H1 (cell line): ENCODE data around the gene SBNO2. TPM values are rescaled to one million over a fixed set of nuclear protein-coding genes. Genes with fewer than 3 reads are reported as not detected.

Experiments used
- CTCF ChIA-PET: fragments of 300-600 bp; sonication (Branson Sonifier 250); formaldehyde crosslinking; loops from one replicate; lab custom pipeline; 2021; ENCODE audit not compliant: partially characterized antibody; lab: Charles Lee
- POLR2A ChIA-PET: fragments of 300-600 bp; sonication (Branson Sonifier 250); formaldehyde crosslinking; loops from one replicate; lab custom pipeline; 2021; ENCODE audit warnings: inconsistent platforms; ENCODE audit not compliant: partially characterized antibody; lab: Charles Lee
- DNase-seq, 2 experiments: peaks; one replicate each; pipeline versions ENCODE4 v3.0.0 to v3.0.0-alpha.2; 2010 to 2022; ENCODE audit warnings: low spot score in 2 of 2, low read depth in 1 of 2, mixed read lengths in 1 of 2
- FAIRE-seq: peaks from 2 replicates; lab custom pipeline; 2011; peaks lifted over from hg19 to GRCh38; lab: Jason Lieb, UNC
- H2AFZ ChIP-seq: 2 replicates; pipeline ENCODE4 v1.8.1; 2012; ENCODE audit warnings: low read length, inconsistent platforms
- H2AK5ac ChIP-seq: 2 replicates; pipeline ENCODE4 v1.6.1; 2013; ENCODE audit warnings: low read depth, low read length
- H2BK120ac ChIP-seq: replicated peaks from 2 replicates; pipeline ENCODE3; 2013; ENCODE audit warnings: low read depth, low read length, inconsistent platforms
- H2BK12ac ChIP-seq: 2 replicates; pipeline ENCODE4 v1.6.1; 2013; ENCODE audit warnings: low read depth, low read length
- H2BK15ac ChIP-seq: 2 replicates; pipeline ENCODE4 v1.6.1; 2013; ENCODE audit warnings: low read length
- H2BK20ac ChIP-seq: 2 replicates; pipeline ENCODE4 v1.6.1; 2013; ENCODE audit warnings: low read length
- H2BK5ac ChIP-seq: 2 replicates; pipeline ENCODE4 v1.6.1; 2013; ENCODE audit warnings: low read depth, low read length
- H3K14ac ChIP-seq: 2 replicates; pipeline ENCODE4 v1.6.1; 2013; ENCODE audit warnings: inconsistent platforms; ENCODE audit not compliant: insufficient read length
- H3K18ac ChIP-seq: 2 replicates; pipeline ENCODE4 v1.6.1; 2013; ENCODE audit warnings: low read length; ENCODE audit errors: extremely low read depth
- H3K23ac ChIP-seq: 2 replicates; pipeline ENCODE4 v1.6.1; 2013; ENCODE audit warnings: inconsistent platforms; ENCODE audit not compliant: insufficient read length
- H3K23me2 ChIP-seq: 2 replicates; pipeline ENCODE4 v1.6.1; 2013; ENCODE audit warnings: low read depth, low read length
- H3K27ac ChIP-seq: 2 replicates; pipeline ENCODE4 v1.6.1; 2011; ENCODE audit warnings: low read depth, low read length, inconsistent platforms
- H3K27me3 ChIP-seq, 4 experiments: replicated peaks in 1 of 4; 1 replicate in 1 of 4; 2 replicates in 3 of 4; pipeline versions ENCODE4 v1.6.1 to v1.8.1; 2011 to 2013; ENCODE audit warnings: low read length in 3 of 4, mild to moderate bottlenecking in 3 of 4, inconsistent platforms in 2 of 4, mixed read lengths in 2 of 4, moderate library complexity in 1 of 4; ENCODE audit not compliant: control insufficient read depth in 3 of 4, insufficient read depth in 3 of 4; ENCODE audit errors: extremely low read depth in 1 of 4
- H3K36me3 ChIP-seq, 4 experiments: 2 replicates each; pipeline versions ENCODE4 v1.6.1 to v1.8.1; 2011 to 2013; ENCODE audit warnings: mild to moderate bottlenecking in 4 of 4, low read length in 3 of 4, moderate library complexity in 2 of 4, control low read depth in 1 of 4, inconsistent platforms in 1 of 4; ENCODE audit not compliant: insufficient read depth in 4 of 4, control insufficient read depth in 2 of 4
- H3K4ac ChIP-seq: replicated peaks from 2 replicates; pipeline ENCODE3; 2013; ENCODE audit warnings: low read length, low read depth, mixed read lengths, inconsistent platforms; ENCODE audit not compliant: insufficient read length
- H3K4me1 ChIP-seq, 4 experiments: replicated peaks in 1 of 4; 1 replicate in 1 of 4; 2 replicates in 3 of 4; pipeline versions ENCODE4 v1.6.1 to v1.8.1; 2011 to 2013; ENCODE audit warnings: low read length in 3 of 4, inconsistent platforms in 2 of 4, mixed read lengths in 1 of 4; ENCODE audit not compliant: insufficient read depth in 4 of 4, control insufficient read depth in 3 of 4
- H3K4me2 ChIP-seq, 2 experiments: 2 replicates each; pipeline versions ENCODE4 v1.6.1 to v1.8.1; 2011 to 2013; ENCODE audit warnings: low read depth in 2 of 2, low read length in 2 of 2, control low read depth in 1 of 2, inconsistent platforms in 1 of 2, mild to moderate bottlenecking in 1 of 2; ENCODE audit not compliant: insufficient read depth in 1 of 2
- H3K4me3 ChIP-seq, 4 experiments: fragments of 200-600, 300-600 bp in 1 of 4; sonication (generic), shearing (Covaris generic), sonication (Bioruptor Twin) in 1 of 4; 2 replicates each; pipeline versions ENCODE4 v1.5.1 to v1.8.1; 2011 to 2016; ENCODE audit warnings: low read length in 4 of 4, low read depth in 3 of 4, control low read depth in 2 of 4, inconsistent platforms in 2 of 4, mild to moderate bottlenecking in 2 of 4, mixed read lengths in 1 of 4, moderate library complexity in 1 of 4; ENCODE audit not compliant: insufficient read depth in 2 of 4; ENCODE audit errors: extremely low read depth in 1 of 4
- H3K56ac ChIP-seq: replicated peaks from 2 replicates; pipeline ENCODE3; 2013; ENCODE audit warnings: low read depth, mild to moderate bottlenecking, mixed read lengths, low read length, inconsistent platforms; ENCODE audit not compliant: insufficient read length
- H3K79me1 ChIP-seq: 2 replicates; pipeline ENCODE4 v1.6.1; 2013; ENCODE audit warnings: low read depth, low read length, control low read depth
- H3K79me2 ChIP-seq, 2 experiments: 2 replicates each; pipeline versions ENCODE4 v1.6.1 to v1.8.1; 2012 to 2013; ENCODE audit warnings: low read length in 2 of 2, mild to moderate bottlenecking in 2 of 2, inconsistent platforms in 1 of 2; ENCODE audit not compliant: insufficient read depth in 2 of 2, control insufficient read depth in 1 of 2
- H3K9ac ChIP-seq, 4 experiments: replicated peaks in 1 of 4; 1 replicate in 1 of 4; 2 replicates in 3 of 4; pipeline versions ENCODE4 v1.6.1 to v1.8.1; 2011 to 2013; ENCODE audit warnings: low read depth in 3 of 4, low read length in 3 of 4, control low read depth in 2 of 4, mild to moderate bottlenecking in 2 of 4, moderate library complexity in 2 of 4, inconsistent platforms in 1 of 4; ENCODE audit errors: extremely low read depth in 1 of 4
- H3K9me3 ChIP-seq, 2 experiments: 2 replicates each; pipeline versions ENCODE4 v1.6.1 to v1.8.1; 2012 to 2013; ENCODE audit warnings: mild to moderate bottlenecking in 2 of 2, moderate library complexity in 2 of 2, control low read depth in 1 of 2, inconsistent platforms in 1 of 2, low read depth in 1 of 2, low read length in 1 of 2, mixed read lengths in 1 of 2; ENCODE audit not compliant: insufficient read depth in 2 of 2
- H4K20me1 ChIP-seq, 2 experiments: replicated peaks in 1 of 2; 2 replicates each; pipeline versions ENCODE3 to v1.8.1; 2011 to 2013; ENCODE audit warnings: inconsistent platforms in 2 of 2, low read length in 2 of 2, mild to moderate bottlenecking in 1 of 2; ENCODE audit not compliant: insufficient read depth in 2 of 2, control insufficient read depth in 1 of 2
- H4K5ac ChIP-seq: 2 replicates; pipeline ENCODE4 v1.6.1; 2013; ENCODE audit warnings: low read length, low read depth, mixed read lengths, inconsistent platforms; ENCODE audit not compliant: insufficient read length
- H4K8ac ChIP-seq: 2 replicates; pipeline ENCODE4 v1.8.0; 2013; ENCODE audit warnings: mild to moderate bottlenecking, moderate library complexity, low read length, inconsistent platforms; ENCODE audit not compliant: insufficient read depth; ENCODE audit errors: extremely low read depth
- H4K91ac ChIP-seq: replicated peaks from 2 replicates; pipeline ENCODE3; 2013; ENCODE audit warnings: low read length, mixed read lengths, inconsistent platforms; ENCODE audit not compliant: insufficient read length
- CREB1 ChIP-seq: IDR thresholded peaks from 2 replicates; pipeline ENCODE4 v1.6.1; 2012; ENCODE audit warnings: inconsistent platforms
- CTBP2 ChIP-seq: IDR thresholded peaks from 2 replicates; pipeline ENCODE4 v1.7.0; 2011; ENCODE audit warnings: borderline replicate concordance, mild to moderate bottlenecking, moderate library complexity, mixed read lengths, low read length; ENCODE audit not compliant: insufficient read depth, insufficient read length
- POLR2AphosphoS5 ChIP-seq: IDR thresholded peaks from 2 replicates; pipeline ENCODE4 v1.6.1; 2011; ENCODE audit warnings: low read depth, low read length
- RXRA ChIP-seq: IDR thresholded peaks from 2 replicates; pipeline ENCODE4 v1.6.1; 2011; ENCODE audit warnings: low read depth, mild to moderate bottlenecking, low read length, moderate library complexity; ENCODE audit not compliant: insufficient read depth
- ZNF274 ChIP-seq: IDR thresholded peaks from 2 replicates; pipeline ENCODE4 v1.7.0; 2012; ENCODE audit warnings: low read length, borderline replicate concordance; ENCODE audit errors: extremely low read depth
- WGBS, 2 experiments: shearing (Covaris generic) in 1 of 2; methylation state at CpG; one replicate each; pipeline versions ENCODE4 v1.1.6 to v1.1.7; 2013 to 2015; ENCODE audit warnings: low lambda C conversion rate in 2 of 2, mixed read lengths in 2 of 2, inconsistent platforms in 1 of 2, low coverage in 1 of 2, missing lambda C conversion rate in 1 of 2; ENCODE audit not compliant: insufficient replicate concordance in 2 of 2, insufficient coverage in 1 of 2, insufficient read length in 1 of 2; ENCODE audit errors: extremely low coverage in 1 of 2, missing lambda C conversion rate in 1 of 2; 5-methylcytosine and 5-hydroxymethylcytosine counted together
- polyA plus RNA-seq, 7 experiments: library from polyadenylated mRNA; depleted of rRNA in 3 of 7; stranded (reverse) in 5 of 7; unstranded in 2 of 7; fragments of >200 nt in 5 of 7; fragments of 200-250 nt in 2 of 7; gene quantifications; 1 replicate in 5 of 7; 2 replicates in 1 of 7; 4 replicates in 1 of 7; pipeline versions ENCODE4 v1.2.1 to v1.2.3, GENCODE V29; 2011 to 2013; ENCODE audit warnings: missing spikeins in 2 of 7, mixed read lengths in 2 of 7
- total RNA-seq: library from RNA; stranded (reverse); fragmentation: NEBNext Ultra II Directional; extraction: Animal tissue kit (Norgen Biotek cat#: 25700); gene quantifications from 2 replicates; pipeline ENCODE4 v1.2.1, GENCODE V29; 2021
- TF ChIP-seq, protein P1 (sequence below), 3 experiments: IDR thresholded peaks; 1 replicate in 2 of 3; 2 replicates in 1 of 3; pipeline versions ENCODE4 v1.5.1 to v1.6.1; 2011; ENCODE audit warnings: low read length in 3 of 3, mild to moderate bottlenecking in 3 of 3, inconsistent platforms in 2 of 3, low read depth in 1 of 3, moderate library complexity in 1 of 3; ENCODE audit not compliant: insufficient read depth in 1 of 3; ENCODE audit errors: control extremely low read depth in 1 of 3

Gene SBNO2
- total and polyA plus RNA-seq, 2 of the 8 experiments (the other 6 are each of a cell fraction or from before 2014, with no cell fraction given): 12.2 to 31.4 TPM

DNA sequence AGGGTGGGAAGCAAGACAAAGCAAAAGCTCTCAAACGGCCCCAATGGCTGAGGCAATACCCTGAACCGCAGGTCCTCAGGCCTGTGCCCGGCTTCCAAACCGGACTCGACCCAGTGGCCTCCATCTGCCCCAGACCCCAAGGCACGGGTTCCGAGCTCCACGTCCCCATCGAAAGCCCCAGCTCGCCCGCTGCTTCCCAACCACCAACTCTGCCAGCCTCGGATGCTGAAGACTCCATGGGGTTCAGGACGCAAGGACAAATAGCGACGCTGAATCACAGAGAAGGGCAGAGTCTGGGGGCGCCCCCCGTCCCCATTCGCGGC is 79.5 kb downstream of the SBNO2 start:
- Histone ChIP-seq H3K18ac (no peak overlapping the region), H3K23ac (no peak overlapping the region), H3K9me3 (no peaks in the 10 kb centered on the region), H4K8ac (peak overlapping the region; percentile 66; the same call in 1 of the 2 replicates), H3K4me3 (peak overlapping the region; percentile 64 to 95 (median 91)), H2AK5ac (no peak overlapping the region), H3K36me3 (peaks cover 4 to 23% (median 12%) of the 10 kb centered on the region in 4 experiments; a peak in 6 of 8 replicates), H3K9ac (peak overlapping the region; percentile 41 to 90 (median 86)), H4K91ac (no peak overlapping the region), H3K56ac (peak overlapping the region; percentile 49), H2AFZ (no peak overlapping the region), H3K23me2 (peaks cover 5% of the 10 kb centered on the region), H2BK15ac (no peak overlapping the region), H4K5ac (no peak overlapping the region), H3K27ac (peak overlapping the region; percentile 15; the same call in 1 of the 2 replicates), H2BK120ac (no peak overlapping the region), H3K4ac (no peak overlapping the region), H4K20me1 (peaks cover 8 to 11% of the 10 kb centered on the region in 2 experiments), H3K14ac (no peak overlapping the region), H2BK5ac (no peak overlapping the region), H2BK12ac (no peak overlapping the region), H3K4me2 (peak overlapping the region; percentile 60 to 98), H3K79me1 (peaks cover 10% of the 10 kb centered on the region; the same call in 1 of the 2 replicates), H3K27me3 (peaks cover 0 to 2% (median 0%) of the 10 kb centered on the region in 4 experiments; a peak in 1 of 7 replicates), H2BK20ac (no peak overlapping the region), H3K4me1 (peaks cover 0 to 8% (median 5%) of the 10 kb centered on the region in 4 experiments; a peak in 4 of 7 replicates), H3K79me2 (peaks cover 8 to 19% of the 10 kb centered on the region in 2 experiments)
- no peak for FAIRE-seq
- WGBS, 2 experiments: 11% methylated on average over 15 of the region's 19 CpGs; no CpG with 5 or more reads in 1 of the 2 experiments
- ChIA-PET POLR2A (interaction anchor here (1.2 to 4.9 kb wide), 8 partner anchors 10 to 175 kb away, joined by 3 to 93 read pairs (median 5); partner anchors contain the start of genes CIRBP, CNN2 and GPX4), CTCF (interaction anchor here (0.6 to 2.0 kb wide), 6 partner anchors 9 to 351 kb away, joined by 3 to 7 read pairs (median 5); no protein-coding TSS in a partner anchor)
- no peak for DNase-seq
- TF ChIP-seq RXRA (no peak), ZNF274 (no peak), CTBP2 (no peak), CREB1 (no peak), POLR2AphosphoS5 (no peak)
- TF ChIP-seq, protein P1, sequence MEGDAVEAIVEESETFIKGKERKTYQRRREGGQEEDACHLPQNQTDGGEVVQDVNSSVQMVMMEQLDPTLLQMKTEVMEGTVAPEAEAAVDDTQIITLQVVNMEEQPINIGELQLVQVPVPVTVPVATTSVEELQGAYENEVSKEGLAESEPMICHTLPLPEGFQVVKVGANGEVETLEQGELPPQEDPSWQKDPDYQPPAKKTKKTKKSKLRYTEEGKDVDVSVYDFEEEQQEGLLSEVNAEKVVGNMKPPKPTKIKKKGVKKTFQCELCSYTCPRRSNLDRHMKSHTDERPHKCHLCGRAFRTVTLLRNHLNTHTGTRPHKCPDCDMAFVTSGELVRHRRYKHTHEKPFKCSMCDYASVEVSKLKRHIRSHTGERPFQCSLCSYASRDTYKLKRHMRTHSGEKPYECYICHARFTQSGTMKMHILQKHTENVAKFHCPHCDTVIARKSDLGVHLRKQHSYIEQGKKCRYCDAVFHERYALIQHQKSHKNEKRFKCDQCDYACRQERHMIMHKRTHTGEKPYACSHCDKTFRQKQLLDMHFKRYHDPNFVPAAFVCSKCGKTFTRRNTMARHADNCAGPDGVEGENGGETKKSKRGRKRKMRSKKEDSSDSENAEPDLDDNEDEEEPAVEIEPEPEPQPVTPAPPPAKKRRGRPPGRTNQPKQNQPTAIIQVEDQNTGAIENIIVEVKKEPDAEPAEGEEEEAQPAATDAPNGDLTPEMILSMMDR (IDR thresholded peaks at IDR 0.05; ENCODE audit: control extremely low read depth in 1 of 3, insufficient read depth in 1 of 3, low read depth in 1 of 3, low read length in 3 of 3): no peak
